ENCODE data around the gene HCN2.

GRCh38 chr19:566403-566802, 23.3 kb upstream of the HCN2 start:
- TF ChIP-seq CTCF (IDR thresholded peaks at IDR 0.05), result no peak
- no peak for TF ChIP-seq POLR2A (IDR thresholded peaks at IDR 0.05)
